NCI-H748 (cell line): ENCODE data around the gene SANBR.

Source experiments
- DNase-seq: peaks from one replicate; lab custom pipeline; 2025; ENCODE audit not compliant: unreplicated experiment; lab: John Stamatoyannopoulos, UW

Gene SANBR

DNA sequence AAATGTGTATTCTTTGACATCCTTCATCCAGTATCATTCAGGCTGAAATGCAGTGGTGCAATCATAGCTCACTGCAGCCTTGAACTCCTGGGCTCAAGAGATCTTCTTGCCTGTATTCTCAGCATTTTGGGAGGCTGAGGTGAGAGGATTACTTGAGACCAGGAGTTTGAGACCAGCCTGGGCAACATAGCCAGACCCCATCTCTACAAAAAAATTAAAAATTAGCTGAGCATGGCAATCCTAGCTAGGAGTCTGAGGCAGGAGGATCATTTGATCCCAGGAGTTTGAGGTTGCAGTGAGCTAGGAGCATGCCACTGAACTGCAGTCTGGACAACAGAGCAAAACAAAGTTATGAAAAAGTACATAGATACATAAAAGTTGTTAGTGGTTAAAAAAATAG is 24.1 kb downstream of the SANBR start:
- no peak for DNase-seq

GRCh38 chr2:61090386-61090921 is 24.8 kb downstream of the SANBR start:
- DNase-seq = no peak

DNA sequence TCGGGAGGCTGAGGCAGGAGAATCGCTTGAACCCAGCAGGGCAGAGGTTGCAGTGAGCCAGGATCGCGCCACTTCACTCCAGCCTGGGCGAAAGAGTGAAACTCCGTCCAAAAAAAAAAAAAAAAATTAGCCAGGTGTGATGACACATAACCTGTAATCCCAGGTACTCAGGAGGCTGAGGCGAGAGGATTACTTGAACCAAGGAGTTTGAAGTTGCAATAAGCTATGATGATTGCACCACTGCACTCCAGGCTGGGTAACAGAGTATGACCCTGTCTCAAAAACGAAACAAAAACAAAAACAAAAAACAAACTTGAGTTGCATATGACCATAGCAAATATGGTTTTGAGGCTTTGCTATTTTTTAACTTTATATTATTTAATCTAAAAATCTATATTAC is 25.8 kb downstream of the SANBR start:
- no peak for DNase-seq

GRCh38 chr2:61096438-61096837 is 30.8 kb downstream of the SANBR start:
- DNase-seq = no peak

- DNase-seq = no peak
Observed at GRCh38 chr2:61100801-61101200, 35.1 kb downstream of the SANBR start.

GRCh38 chr2:61109291-61109690 is 43.6 kb downstream of the SANBR start:
- DNase-seq = no peak

DNA sequence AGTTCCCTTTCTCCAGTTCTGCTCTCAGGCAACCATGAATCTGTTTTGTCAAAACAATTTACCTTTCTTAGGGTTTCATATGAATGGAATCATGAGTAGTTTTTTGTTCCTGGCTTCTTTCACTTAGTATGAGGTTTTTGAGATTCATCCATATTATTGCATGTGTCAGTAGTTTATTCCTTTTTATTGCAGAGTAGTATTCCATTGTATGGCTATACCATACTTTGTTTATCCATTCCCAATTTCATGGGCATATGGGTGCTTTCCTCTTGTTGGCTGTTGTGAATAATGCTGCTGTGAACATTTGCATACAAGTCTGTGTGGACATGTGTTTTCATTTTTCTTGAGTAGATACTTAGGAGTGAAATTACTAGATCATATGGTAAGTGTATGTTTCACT is 46.0 kb downstream of the SANBR start:
- DNase-seq = no peak

DNA sequence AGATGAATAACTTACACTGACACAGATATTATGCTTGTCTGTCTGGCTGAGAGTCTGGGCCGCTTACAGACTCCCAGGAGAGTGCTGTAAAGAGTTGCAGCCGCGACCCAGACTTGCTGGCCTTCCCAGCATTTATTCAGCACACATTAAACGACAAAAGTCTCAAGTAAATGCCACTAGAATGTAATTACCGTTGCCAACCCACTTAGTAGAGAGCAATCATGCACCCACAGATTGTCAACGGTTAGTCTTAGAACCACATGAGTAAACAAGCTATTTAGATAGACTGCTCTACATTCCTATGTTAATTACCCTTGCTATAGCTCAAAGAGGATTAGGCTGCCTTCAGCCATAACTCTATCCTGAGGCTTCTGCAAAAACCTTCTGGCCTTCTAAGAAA is 48.5 kb downstream of the SANBR start:
- DNase-seq = no peak
